VCaP (cell line): Measurements from ENCODE around the gene ATG2B.

Experiments
- H3K27ac ChIP-seq: fragments of 450-650 bp; 2 replicates; pipeline ENCODE4 v1.5.1; 2017
- TF ChIP-seq, protein P1 (sequence below): fragments of 450-650 bp; conservative IDR thresholded peaks from 2 replicates; pipeline ENCODE4 v1.5.1; 2017; ENCODE audit warnings: mild to moderate bottlenecking, moderate library complexity

The ATG2B gene

DNA sequence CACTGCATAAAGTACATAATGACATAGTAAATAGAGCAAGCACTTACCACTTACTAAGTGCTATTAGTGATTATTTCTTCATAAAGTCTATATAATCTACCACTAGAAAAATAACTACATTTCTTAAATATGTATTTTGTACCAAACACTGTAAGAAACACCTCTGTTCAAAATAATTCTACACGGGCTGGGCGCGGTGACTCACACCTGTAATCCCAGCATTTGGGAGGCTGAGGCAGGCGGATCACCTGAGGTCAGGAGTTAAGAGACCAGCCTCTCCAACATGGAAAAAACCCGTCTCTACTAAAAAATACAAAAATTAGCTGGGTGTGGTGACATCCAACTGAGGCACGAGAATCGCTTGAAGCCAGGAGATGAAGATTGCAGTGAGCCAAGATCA, 38.9 kb downstream of the ATG2B start:
- TF ChIP-seq, protein P1, sequence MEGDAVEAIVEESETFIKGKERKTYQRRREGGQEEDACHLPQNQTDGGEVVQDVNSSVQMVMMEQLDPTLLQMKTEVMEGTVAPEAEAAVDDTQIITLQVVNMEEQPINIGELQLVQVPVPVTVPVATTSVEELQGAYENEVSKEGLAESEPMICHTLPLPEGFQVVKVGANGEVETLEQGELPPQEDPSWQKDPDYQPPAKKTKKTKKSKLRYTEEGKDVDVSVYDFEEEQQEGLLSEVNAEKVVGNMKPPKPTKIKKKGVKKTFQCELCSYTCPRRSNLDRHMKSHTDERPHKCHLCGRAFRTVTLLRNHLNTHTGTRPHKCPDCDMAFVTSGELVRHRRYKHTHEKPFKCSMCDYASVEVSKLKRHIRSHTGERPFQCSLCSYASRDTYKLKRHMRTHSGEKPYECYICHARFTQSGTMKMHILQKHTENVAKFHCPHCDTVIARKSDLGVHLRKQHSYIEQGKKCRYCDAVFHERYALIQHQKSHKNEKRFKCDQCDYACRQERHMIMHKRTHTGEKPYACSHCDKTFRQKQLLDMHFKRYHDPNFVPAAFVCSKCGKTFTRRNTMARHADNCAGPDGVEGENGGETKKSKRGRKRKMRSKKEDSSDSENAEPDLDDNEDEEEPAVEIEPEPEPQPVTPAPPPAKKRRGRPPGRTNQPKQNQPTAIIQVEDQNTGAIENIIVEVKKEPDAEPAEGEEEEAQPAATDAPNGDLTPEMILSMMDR: no peak
- no peak overlapping the region for H3K27ac ChIP-seq

DNA sequence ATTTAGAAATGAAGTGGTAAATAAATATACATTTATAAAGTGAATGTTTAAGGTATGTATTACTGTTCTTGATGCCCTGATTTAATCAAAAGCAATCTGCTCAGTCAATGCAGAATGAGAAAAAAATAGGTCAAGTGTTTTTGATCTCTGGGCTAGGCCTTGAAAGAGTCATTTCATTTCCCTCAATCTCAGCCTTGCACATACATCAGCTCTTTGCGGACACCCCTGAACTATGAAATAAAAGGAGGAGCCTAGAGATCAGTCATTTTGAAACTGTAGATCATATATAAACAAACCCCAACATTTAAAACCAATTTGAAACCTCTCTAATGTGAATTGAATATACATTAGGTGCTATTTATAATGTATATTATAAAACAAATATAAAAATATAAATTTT, 42.5 kb downstream of the ATG2B start:
- TF ChIP-seq, protein P1: no peak
- no peak overlapping the region for H3K27ac ChIP-seq

DNA sequence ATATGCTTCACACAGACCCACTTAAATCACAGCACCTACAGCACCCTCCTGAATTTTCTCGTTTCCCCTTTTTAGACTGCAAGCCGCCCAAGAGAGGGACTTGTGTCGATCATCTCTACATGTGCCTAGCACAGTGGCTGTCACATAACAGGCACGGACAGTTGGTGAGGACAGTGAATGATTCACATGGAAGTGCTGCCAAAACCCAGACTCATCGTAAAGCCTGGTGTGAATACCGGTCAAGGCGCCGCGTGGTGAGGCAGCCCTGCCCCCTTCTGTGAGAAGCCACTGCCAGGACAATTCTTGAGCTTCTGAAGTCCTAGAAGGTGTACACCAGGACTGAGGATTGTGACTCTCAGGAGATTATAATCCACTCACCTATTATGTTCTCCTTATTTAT, 44.3 kb downstream of the ATG2B start:
- TF ChIP-seq, protein P1: no peak
- H3K27ac ChIP-seq: no peak overlapping the region

DNA sequence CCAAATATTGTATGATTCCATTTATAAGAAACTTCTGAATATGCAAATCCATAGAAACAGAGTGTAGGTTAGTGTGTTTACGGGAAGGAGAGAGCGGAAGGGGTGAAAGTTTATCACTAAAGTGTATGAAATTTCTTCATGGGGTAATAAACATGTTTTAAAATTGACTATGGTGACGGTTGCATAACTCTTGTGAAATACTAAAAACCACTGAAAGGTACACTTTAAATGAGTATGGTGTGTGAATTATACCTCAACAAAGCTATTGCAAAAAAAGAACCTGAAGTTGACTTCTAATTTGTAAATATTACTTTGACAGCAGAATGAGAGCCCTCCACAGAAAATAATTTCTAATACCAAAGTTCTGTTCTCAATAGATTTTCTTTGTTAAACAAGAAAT, 47.1 kb downstream of the ATG2B start:
- TF ChIP-seq, protein P1: no peak
- H3K27ac ChIP-seq: no peak overlapping the region

DNA sequence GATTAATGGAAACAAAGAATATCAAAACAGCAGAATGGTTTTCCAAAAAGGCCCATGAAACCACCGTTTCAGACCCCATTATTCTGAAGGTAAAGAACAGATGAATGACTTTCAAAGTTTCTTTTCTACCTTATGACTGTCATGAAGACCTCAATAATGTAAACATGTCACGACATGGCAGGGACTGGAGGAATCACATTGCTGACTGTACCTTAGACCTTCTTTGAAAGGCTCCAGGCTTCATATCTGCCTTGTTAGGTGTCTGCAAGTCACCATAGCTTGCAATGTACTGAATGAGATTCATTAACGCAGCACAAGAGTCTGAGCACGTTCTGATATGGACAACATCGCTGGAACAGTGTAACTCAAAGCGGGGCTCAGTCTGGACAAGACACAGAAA, 52.2 kb downstream of the ATG2B start:
- H3K27ac ChIP-seq: peak overlapping the region; percentile 98
- TF ChIP-seq, protein P1: no peak

DNA sequence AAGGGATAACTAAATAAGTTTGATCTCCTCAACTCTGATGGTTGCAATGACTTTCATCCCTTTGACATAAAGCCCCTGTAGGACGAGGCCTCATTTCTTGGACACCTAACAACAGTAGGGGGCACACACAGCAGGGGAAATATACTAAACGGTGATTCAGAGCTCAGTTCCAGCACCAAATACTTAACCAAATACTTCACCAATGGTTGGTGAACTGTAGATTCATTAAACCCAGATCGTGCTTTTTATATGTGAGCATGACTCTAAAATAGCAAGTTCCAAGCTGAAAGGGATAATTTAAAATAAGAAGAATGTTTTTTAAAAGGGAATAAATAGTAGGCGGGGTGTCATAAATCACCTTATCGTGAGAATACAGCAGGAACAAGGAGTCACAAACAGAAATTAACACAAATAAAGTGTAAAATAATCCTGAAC, 53.2 kb downstream of the ATG2B start:
- peak overlapping the region; percentile 98 for H3K27ac ChIP-seq
- TF ChIP-seq, protein P1: no peak

DNA sequence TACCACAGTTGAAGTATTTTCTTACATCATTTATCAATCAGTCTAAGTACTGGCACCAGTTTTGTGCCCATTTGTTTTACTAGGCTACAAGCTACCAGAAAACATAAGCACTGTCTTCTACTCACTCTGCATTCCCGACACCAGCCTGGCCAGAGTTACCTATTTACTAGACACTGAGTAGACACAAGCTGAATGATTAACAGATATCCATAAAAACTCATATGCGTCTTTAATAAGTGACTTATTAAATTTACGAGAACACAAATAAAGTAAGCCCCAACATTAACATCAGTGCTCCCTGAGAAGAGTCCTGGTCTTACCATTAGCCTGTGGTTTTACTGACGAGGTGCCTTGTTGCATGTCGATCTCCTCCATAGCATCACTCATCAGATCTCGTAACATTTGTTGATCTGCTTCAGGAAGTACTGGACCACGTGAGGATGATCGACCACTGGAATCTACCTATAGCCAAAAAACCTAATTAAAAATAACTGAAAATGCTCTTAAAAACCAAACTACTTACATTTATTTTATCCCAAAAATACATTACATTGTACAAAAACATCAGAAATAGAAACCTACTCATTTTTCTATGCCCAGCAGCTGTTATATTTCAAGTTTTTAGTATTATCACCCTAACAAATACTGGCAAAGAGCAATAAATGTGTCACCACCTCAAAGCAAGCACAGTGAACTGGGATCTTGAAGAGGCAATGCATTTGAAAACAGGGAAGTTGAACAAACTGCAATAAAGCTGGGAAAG, 53.8 kb downstream of the ATG2B start:
- peak overlapping the region; percentile 98 for H3K27ac ChIP-seq
- TF ChIP-seq, protein P1: no peak
